SK-MEL-5 (cell line): ENCODE measurements around the gene RTL5. TPM values are rescaled to one million over a fixed set of nuclear protein-coding genes. Genes with fewer than 3 reads are reported as not detected.
A peak's percentile ranks its signal among the peaks of the same experiment; 100 is the strongest.

Experiments used
- DNase-seq: peaks from one replicate; pipeline ENCODE4 v3.0.0-alpha.2; 2016; ENCODE audit warnings: low read depth, low spot score
- in situ Hi-C: cut with HindIII; loops from 2 replicates; pipeline ENCODE4 v1.10.0; 2016; ENCODE audit warnings: low sequenced_read_pairs, high pct_unique_total_duplicates, low pct_unique_long_range_greater_than_20kb
- total RNA-seq: library from RNA; depleted of rRNA; stranded (reverse); fragments of >200 nt; shearing (Covaris generic); gene quantifications from 2 replicates; pipeline ENCODE4 v1.2.3, GENCODE V29; 2014

Gene RTL5
- total RNA-seq, 1 experiment from 2014 or later = 0.29 TPM

DNA sequence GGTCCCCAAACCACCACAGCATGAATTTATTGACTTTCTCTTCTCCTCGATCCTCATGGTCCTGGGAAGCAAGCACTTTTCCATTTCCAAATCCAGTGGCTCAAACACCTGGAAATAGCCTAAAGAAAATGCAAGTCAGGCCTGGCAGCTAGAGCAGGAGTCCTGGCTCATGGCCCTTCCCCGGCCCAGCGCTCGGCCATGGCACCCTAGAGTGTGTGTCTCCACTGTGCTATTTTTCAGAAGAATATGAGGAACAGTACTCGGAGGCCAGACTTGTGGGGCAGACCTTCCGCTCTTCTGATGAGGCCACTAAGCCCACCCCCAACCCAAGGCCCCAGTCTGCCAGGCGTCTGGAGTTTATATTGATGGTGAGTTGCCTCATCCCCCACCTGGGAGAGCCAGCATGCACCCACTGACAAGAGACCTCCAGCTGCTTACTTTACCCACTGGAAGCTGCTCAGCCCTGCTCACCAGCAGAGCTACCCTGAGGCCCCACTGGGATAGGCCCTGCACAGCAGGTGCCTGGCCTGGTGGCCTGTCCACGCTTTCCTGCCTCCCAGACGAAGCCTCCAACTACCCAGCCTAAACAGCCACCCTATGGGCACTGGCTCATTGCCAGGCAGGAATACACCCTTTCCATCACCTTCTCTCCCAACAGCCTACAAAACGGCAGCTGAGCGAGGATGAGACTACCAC lies 2.3 kb upstream of the RTL5 start:
- in situ Hi-C loops = no loop called here
- DNase-seq = no peak

DNA sequence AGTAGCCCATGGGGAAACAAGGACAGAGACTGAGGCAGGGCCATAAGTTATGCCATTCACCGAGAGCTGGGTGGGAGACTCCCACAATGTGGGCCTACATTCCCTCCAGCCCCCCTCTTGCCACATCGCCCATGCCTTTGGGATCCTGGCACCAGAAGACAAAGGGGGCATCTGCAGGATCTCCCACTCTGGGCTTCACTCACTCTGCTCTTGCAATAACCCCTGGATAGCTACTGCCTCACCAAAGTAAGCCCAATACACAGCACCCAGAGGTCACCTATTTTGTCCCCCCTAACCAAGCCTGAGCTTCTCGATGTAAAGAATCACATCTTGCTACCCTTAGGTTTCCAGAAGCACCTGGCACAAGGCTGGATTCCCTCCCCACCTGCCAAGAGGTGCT lies 741 bp upstream of the RTL5 start:
- no peak for DNase-seq
- in situ Hi-C loops = no loop called here

DNA sequence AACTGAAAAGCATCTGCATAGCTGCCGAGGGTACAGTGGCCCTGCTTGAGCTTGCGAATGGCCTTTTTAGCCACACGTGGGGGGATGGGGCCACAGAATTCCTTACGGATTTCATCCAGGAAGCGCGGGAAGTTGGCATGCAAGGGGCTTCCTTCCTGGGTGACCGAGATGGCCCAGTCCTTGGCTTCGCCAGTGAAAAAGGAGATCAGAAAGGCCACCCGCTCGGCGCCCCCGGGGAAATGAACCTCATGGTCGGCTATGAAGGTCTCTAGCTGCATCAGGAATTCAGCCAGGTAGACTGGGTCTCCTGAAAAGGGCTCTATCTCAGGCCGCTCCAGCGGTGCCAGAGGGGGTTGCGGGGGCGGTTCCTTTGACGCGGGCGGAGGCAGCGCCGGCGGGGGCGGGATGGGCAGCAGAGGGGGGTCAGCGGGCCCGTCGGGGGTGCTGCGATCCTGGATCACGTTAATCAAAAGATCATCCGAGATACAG lies 909 bp downstream of the RTL5 start:
- in situ Hi-C loops = no loop called here
- no peak for DNase-seq

DNA sequence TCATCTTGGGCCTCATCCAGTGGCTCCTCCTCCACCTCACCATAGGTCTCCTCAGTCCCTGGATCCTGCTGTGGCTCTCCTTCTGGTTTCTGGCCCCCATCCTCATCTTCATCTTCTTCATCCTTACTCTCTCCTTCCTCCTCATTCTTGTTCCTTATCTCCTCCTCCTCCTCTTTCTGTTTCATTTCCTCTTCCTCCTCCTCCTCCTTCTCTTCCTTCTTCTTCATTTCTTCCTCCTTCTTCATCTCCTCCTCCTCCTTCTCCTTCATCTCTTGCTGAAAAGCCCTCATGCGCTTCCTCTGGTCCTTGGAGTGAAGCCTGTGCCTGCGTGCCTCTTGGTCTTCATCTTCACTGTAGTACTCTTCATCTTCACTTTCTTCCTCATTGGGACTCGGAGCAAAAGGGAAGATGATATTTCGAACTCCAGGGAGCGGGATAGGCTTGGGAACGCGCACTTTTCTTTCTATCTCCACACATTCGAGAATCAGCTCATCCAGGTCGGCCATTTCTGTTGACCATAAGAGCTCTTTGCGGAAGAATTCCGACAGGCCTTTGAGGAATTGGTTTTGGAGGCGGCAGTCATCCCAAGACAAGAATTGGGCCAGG lies 1.5 kb downstream of the RTL5 start:
- in situ Hi-C loops = no loop called here
- DNase-seq = no peak

DNA sequence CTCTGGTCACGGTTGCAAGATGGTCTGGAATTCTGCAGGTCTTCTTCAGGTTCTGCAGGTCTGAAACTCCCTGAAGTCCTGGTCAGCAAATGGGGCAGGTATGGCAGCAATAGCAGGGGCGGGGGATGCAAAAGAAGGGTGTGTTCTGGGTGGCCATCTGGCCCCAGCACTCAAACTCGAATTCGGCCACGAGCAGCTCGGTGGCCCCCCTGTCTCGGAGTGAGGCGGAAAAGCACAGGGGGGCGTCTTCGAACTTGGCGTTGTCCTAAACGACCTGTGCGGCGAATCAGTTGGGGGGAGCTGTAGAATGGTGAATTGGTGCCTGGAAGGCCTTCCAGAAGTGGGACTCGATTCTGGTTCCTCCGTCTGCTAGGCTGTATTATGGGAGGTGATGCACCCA lies 2.1 kb downstream of the RTL5 start:
- in situ Hi-C loops = no loop called here
- DNase-seq = no peak

DNA sequence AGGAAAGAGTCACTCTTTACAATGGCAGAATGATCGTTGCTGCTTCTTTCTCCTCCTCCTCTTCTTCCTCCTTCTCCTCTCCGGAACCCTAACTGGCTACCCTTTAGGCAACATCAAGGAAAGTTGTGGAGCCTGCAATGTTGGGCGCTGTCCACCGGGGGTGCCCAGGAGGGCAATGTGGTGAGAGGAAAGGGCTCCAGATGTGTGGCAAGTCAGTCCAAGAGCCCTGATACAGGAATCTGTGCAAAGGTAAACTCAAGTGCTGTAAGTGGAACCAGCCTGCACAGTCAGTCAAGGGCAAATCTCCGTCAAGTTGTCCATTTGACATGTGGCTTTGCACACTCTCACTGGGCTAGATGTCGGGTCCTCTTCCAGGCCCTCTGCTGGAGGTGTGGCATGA lies 2.8 kb downstream of the RTL5 start:
- DNase-seq = peak; percentile 45
- in situ Hi-C loops = no loop called here

DNA sequence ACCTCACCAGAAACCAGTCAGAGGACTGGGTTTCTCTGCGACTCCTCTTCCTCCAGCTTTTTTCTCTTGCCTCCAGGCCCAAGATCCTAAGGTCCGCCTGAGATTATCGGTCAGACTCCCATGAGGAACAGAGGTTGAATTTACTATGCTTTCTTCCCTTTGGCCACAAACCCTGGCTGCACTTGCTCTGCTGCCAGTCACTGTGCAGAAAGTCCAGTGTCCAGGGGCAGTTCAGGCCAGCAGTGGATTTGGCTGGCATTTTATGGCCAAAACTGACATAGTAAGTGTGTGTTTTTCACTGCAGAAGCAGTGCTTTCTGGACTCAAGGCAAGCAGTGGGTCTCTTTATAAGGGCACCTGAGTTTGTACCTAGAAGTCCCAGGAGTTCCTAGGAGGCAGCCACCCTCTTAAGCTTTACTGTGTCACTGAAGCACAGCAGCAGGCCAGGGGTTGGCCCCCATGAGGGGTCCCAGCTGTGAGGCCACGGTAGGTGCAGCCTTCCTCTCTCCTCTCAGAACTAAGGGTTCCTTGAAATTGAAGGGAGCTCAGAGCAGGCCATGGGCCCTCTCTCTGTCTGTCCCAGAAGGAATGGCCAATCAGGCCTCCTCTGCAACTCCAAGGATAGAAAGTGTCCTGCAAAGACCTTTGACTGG lies 3.4 kb downstream of the RTL5 start:
- in situ Hi-C loops = no loop called here
- DNase-seq = no peak

DNA sequence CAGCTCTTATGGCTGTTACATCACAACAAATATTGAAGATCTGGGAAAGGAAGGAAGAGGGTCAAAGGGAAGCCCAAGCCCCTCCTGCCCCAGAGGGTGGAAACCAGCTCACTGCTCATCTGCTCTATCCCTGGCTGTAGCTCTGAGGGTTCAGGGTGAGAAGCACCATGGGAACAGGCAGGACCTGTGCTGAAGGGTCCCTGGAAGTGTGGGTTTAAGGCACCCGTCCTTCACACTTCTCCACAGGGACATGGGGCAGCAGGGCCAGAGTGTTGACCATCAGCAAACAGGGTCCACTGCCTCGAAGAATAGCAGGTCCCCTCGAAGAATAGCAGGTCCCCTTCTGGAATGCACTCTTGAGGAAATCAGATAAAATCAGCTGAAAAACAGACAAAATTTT lies 4.4 kb downstream of the RTL5 start:
- in situ Hi-C loops = no loop called here
- no peak for DNase-seq

DNA sequence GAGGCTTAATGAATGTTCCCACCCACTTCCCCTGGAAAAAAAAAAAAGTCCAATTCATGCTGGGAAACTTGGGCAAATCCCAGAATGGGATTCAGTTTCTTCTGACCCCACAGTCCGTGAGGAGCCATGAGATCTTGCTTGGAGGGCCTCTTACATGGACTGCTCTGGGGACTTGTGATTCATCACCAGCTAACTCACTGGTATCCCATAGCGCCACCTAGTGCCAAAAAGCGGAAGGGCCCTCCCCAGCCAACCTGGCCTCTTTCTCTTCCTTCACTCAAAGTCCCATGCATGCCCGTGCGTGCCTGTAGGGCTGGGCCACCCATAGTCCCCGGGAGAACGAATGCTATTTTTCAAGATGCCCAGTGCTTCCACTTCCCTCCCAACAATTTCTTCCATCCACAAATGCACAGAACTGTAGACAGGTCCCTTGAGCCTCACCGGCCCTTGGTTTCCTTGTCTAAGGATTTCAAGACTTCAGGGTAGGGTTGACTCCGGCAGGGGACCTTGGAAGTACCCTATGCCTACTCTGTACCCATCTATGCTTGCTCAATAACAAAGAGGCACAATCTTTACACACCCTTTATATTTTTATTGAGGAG lies 5.1 kb downstream of the RTL5 start:
- in situ Hi-C loops = no loop called here
- peak; percentile 80 for DNase-seq

DNA sequence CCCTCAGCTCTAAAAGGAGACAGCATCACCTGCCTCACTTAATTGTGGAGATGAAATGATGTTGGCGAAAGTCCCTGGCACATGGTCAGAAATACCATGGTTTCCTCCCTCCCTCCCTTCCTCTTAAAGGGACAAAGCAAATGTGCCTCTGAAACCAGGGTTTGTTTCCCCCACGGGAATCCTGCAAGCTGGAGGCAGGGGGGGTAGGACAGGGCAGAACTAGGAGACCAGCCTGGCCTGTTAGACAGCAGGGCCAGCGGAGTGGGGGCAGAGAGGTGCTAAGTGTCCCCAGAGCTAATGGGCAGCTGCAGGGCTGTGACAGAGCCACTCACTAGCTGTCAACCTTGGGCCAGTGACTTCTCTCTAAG lies 5.7 kb downstream of the RTL5 start:
- in situ Hi-C loops = no loop called here
- DNase-seq = no peak

DNA sequence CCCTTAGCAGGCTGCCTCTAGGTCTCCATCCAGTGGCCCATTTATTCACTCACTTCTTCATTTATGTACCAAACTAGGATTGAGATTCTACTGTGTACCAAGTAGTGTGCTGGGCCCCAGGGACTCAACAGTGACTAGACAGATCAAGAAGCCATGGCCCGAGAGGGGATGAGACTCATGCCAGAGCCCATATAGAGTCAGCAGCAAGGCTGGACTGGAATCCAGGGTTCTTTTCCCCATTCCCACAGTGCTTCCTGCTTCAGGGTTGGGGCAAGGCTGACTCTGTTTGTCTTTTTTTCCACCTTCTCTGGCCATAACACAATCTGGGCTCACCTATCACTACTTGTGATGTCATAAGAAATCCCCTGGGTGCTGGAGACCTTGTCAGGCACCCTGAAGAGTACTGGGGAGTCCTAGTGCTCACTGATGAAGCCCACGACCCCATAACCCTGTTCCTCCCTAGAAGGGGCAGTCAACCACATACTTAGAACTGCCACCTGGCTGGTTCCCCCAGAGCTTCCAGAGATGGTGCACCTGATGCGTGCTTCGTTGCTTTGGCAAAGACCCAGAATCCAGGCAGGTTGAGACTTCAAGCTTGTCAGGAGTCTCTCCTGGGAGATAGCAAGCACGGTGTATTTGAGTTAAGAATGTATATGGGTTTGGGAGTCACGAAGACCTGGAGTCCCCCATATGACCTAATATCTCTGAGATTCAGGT lies 6.2 kb downstream of the RTL5 start:
- DNase-seq = no peak
- in situ Hi-C loops = no loop called here

DNA sequence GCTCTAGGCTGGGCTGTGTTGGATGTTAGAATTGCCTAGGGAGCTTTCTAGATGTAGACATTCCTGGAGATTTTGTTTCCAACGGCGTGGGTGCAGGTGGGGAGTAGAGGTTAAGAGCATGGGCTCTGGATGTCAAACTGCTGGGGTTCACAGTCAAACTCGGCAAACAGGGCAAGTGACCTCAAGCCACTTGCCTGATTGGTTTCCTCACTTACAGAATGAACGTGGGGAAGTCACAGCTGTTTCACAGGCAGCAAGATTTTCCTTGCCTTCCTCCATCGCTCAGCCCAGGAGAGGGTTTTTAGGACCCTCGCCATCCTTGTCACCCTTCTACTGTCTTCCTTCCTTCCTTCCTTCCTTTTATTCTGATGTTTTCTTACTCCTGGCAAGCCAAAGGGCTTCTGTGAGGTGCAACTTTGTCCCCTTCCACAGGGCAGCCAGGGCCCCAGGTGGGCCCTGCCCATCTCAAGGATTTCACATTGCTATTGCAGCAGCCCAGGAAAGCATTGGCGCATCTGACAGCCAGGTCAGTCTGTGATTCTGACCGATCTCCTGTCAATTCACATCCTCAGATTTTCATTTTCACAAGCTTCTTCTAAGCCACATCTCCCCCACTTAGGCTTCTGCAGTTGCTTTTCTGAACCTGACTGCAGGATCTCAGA lies 7.0 kb downstream of the RTL5 start:
- in situ Hi-C loops = no loop called here
- no peak for DNase-seq

DNA sequence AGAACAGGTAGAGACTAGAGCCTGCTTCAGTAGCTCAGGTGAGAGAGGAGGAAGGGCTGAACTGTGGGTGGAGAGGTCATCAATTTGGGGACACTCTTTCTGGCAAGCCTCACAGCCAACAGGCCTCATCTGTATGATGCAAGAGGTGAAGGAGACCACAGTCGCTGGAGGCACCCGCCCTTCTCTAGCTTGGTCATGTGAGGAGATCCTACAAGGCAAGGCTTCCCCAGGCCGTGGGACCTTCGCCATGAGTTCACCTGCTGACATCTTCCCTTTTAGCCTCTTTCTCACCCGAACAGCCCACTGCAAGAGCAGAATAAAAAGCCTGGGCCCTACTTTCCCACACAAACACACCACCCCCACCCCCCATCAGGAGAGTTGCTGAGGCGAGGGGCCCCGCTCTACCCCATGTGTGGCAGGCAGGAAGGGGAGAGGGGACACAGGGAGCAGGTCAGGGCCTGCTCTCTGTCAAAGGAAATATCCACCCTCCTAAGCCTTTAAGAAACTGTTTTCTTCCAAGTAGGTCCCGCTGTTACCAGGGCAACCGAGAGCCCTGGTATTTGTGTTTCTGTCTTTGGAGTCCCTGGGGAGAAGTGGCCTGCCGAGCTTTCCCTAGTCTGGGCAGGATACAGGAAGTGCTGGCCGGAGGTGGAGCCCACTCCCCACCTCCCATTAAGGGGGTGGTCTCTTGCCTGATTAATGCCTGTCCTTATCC lies 8.1 kb downstream of the RTL5 start:
- DNase-seq = no peak
- in situ Hi-C loops = no loop called here

DNA sequence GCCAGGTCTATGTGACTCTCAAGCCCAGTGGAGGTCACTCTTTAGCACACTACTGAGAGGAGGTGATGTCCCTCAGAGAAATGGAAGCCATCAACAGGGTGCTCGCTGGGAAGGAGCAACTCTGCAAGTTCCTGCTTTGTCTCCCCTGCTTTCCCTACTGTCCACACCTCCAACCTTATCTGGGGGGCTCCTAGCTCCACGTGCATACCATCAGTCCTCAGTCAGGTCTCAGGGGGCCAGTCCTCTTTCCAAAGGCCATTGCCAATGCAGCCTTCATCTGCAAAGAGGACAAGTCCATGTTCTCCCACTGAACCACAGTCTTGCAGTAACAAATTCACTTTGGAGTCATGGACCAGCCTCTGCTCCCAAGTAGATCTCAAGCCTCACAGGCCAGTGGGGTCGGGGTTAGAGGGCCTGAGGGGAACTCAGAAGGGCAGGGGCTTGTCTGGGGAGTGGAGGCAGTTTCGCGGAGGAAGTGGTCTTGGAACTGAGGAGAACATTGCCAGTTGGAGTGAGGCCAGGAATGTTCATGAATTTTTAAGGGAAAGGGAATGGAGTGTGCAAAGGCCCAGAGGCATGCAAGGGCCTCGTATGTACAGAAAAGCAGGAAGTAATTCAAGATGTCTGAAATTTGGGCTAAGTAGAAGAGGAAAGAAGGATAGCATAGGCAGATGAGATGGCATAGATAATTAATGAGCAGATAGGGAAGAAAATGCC lies 8.9 kb downstream of the RTL5 start:
- no peak for DNase-seq
- in situ Hi-C loops = no loop called here

DNA sequence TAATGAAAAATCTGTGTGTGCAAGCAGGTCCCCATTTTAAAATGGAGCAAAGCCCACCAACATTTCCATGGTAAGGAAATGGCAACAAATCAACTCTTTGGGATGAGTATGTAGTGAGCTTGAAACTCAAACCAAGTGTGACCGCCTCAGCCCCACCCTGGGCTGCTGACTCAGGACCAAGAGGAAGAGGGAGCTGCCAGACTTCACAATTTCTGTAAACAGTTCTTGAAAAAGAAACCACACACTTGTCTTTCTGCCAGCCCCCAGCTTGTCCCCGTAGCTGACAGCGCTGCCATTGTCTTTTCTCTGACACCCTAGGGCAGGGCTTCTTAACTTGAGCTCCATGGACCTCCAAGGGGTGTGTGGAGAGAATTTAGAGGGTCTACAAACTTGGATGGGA lies 10.3 kb downstream of the RTL5 start:
- DNase-seq = no peak
- in situ Hi-C loops = no loop called here

DNA sequence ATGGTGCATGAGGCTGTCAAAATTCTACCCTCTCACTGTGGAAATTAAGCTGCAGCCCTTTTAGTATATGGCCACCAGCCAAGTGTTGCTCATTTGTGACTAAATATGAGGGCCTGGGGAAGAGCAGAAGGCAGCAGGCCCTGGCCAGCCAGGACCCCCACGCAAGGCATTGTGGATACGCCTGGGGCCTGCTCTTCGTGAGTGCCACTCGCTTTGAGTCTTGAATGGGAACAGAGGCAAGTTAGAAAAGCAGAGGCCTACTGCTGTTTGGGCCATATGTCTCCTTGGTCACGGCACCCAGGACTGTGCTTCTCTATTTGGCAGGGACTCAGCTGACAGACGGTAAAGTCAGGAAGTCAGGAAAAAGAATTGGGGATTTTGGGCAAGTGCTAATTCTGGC lies 10.9 kb downstream of the RTL5 start:
- DNase-seq = no peak
- in situ Hi-C loops = no loop called here
